Stimulated activated effector memory CD8-positive, alpha-beta T cell treated with anti-CD3 and anti-CD28 coated beads, Interleukin-12 subunit alpha, Interleukin-12 subunit beta, amount 100 ng/mL, for 72 hours (primary cell): ENCODE measurements around the gene TET2.

Experiments
- ATAC-seq: fragments of 150-1000 bp; cut with Tn5 transposase; 2 replicates; pipeline ENCODE4 v1.10.0; 2021
- DNase-seq, 2 donors: peaks; one replicate each; pipeline ENCODE4 v3.0.0; 2021 to 2022; ENCODE audit warnings: low spot score in 2 of 2
- H3K27ac Mint-ChIP-seq: one replicate; pipeline ENCODE4 v1.8.0; 2022; ENCODE audit warnings: mild to moderate bottlenecking, mixed read lengths
- H3K36me3 Mint-ChIP-seq: one replicate; pipeline ENCODE4 v1.8.0; 2022; ENCODE audit warnings: mild to moderate bottlenecking, mixed read lengths
- H3K4me1 Mint-ChIP-seq: one replicate; pipeline ENCODE4 v1.8.0; 2022; ENCODE audit warnings: mixed read lengths
- H3K4me3 Mint-ChIP-seq: one replicate; pipeline ENCODE4 v1.8.0; 2022; ENCODE audit warnings: mild to moderate bottlenecking, mixed read lengths
- H3K9me3 Mint-ChIP-seq: one replicate; pipeline ENCODE4 v1.8.0; 2022; ENCODE audit warnings: mixed read lengths

TET2 gene

GRCh38 chr4:105129286-105130040, 17.2 kb upstream of the TET2 start:
- DNase-seq: no peak
- no peak overlapping the region for H3K27ac Mint-ChIP-seq
- H3K4me3 Mint-ChIP-seq: no peak overlapping the region
- no peaks in the 10 kb centered on the region for H3K36me3 Mint-ChIP-seq
- ATAC-seq: no peak
- H3K9me3 Mint-ChIP-seq: no peaks in the 10 kb centered on the region
- H3K4me1 Mint-ChIP-seq: no peaks in the 10 kb centered on the region

- no peak for DNase-seq
- H3K27ac Mint-ChIP-seq: no peak overlapping the region
- no peaks in the 10 kb centered on the region for H3K36me3 Mint-ChIP-seq
Measured at GRCh38 chr4:105130945-105131344, 15.7 kb upstream of the TET2 start.

GRCh38 chr4:105133976-105134375, 12.7 kb upstream of the TET2 start:
- Mint-ChIP-seq H3K4me3 (no peak overlapping the region), H3K4me1 (peaks cover 11% of the 10 kb centered on the region), H3K27ac (no peak overlapping the region), H3K36me3 (no peaks in the 10 kb centered on the region), H3K9me3 (no peaks in the 10 kb centered on the region)
- DNase-seq: no peak
- no peak for ATAC-seq

More at GRCh38 chr4:105130945-105131344, 15.7 kb upstream of the TET2 start:
- no peak for ATAC-seq
- no peaks in the 10 kb centered on the region for H3K4me1 Mint-ChIP-seq
- no peaks in the 10 kb centered on the region for H3K9me3 Mint-ChIP-seq
- H3K4me3 Mint-ChIP-seq: no peak overlapping the region

GRCh38 chr4:105135785-105136184, 10.9 kb upstream of the TET2 start:
- no peak overlapping the region for H3K4me3 Mint-ChIP-seq
- peaks cover 11% of the 10 kb centered on the region for H3K4me1 Mint-ChIP-seq
- ATAC-seq (no peak), DNase-seq (no peak)
- no peak overlapping the region for H3K27ac Mint-ChIP-seq
- no peaks in the 10 kb centered on the region for H3K36me3 Mint-ChIP-seq
- no peaks in the 10 kb centered on the region for H3K9me3 Mint-ChIP-seq

- Mint-ChIP-seq H3K9me3 (no peaks in the 10 kb centered on the region), H3K36me3 (no peaks in the 10 kb centered on the region), H3K4me1 (peaks cover 11% of the 10 kb centered on the region), H3K27ac (no peak overlapping the region), H3K4me3 (no peak overlapping the region)
- peak; percentile 93 for ATAC-seq
- no peak for DNase-seq
Measured at GRCh38 chr4:105137121-105137875, 9.4 kb upstream of the TET2 start.

- ATAC-seq: no peak
- DNase-seq: no peak
- peaks cover 11% of the 10 kb centered on the region for H3K4me1 Mint-ChIP-seq
- H3K27ac Mint-ChIP-seq: no peak overlapping the region
- H3K36me3 Mint-ChIP-seq: no peaks in the 10 kb centered on the region
- no peak overlapping the region for H3K4me3 Mint-ChIP-seq
- H3K9me3 Mint-ChIP-seq: no peaks in the 10 kb centered on the region
Measured at GRCh38 chr4:105139646-105140045, 7.0 kb upstream of the TET2 start.

- ATAC-seq: peak; percentile 49
- Mint-ChIP-seq H3K4me1 (peaks cover 20% of the 10 kb centered on the region), H3K9me3 (no peaks in the 10 kb centered on the region), H3K4me3 (no peak overlapping the region), H3K36me3 (peaks cover 4% of the 10 kb centered on the region), H3K27ac (no peak overlapping the region)
- DNase-seq: no peak
Measured at GRCh38 chr4:105140684-105141490, 5.8 kb upstream of the TET2 start.

GRCh38 chr4:105145156-105145902, 1.3 kb upstream of the TET2 start:
- H3K9me3 Mint-ChIP-seq: no peaks in the 10 kb centered on the region
- DNase-seq: no peak
- H3K4me1 Mint-ChIP-seq: peaks cover 26% of the 10 kb centered on the region
- H3K36me3 Mint-ChIP-seq: peaks cover 23% of the 10 kb centered on the region
- ATAC-seq: no peak
- peak overlapping the region; percentile 100 for H3K4me3 Mint-ChIP-seq
- H3K27ac Mint-ChIP-seq: peak overlapping the region; percentile 100

DNA sequence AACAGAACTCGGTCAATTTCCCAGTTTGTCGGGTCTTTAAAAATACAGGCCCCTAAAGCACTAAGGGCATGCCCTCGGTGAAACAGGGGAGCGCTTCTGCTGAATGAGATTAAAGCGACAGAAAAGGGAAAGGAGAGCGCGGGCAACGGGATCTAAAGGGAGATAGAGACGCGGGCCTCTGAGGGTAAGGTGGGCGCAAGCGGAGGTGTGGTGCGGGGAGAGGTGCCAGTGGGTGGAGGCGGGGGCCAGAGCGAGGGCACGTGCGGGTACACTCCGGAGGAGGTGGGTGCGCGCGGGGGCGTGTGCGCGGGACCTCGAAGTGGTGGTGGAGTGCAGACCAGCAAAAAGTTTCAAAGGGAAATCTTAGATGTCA, 787 bp upstream of the TET2 start:
- Mint-ChIP-seq H3K27ac (peak overlapping the region; percentile 100), H3K9me3 (no peaks in the 10 kb centered on the region), H3K4me3 (peak overlapping the region; percentile 100), H3K36me3 (peaks cover 23% of the 10 kb centered on the region), H3K4me1 (peaks cover 32% of the 10 kb centered on the region)
- DNase-seq (peak; percentile 20 to 76), ATAC-seq (peak; percentile 20)

GRCh38 chr4:105147016-105147552, 408 bp downstream of the TET2 start:
- no peaks in the 10 kb centered on the region for H3K9me3 Mint-ChIP-seq
- peaks cover 35% of the 10 kb centered on the region for H3K4me1 Mint-ChIP-seq
- H3K36me3 Mint-ChIP-seq: peaks cover 23% of the 10 kb centered on the region
- H3K4me3 Mint-ChIP-seq: peak overlapping the region; percentile 100
- ATAC-seq (peak; percentile 4), DNase-seq (no peak)
- H3K27ac Mint-ChIP-seq: peak overlapping the region; percentile 100

DNA sequence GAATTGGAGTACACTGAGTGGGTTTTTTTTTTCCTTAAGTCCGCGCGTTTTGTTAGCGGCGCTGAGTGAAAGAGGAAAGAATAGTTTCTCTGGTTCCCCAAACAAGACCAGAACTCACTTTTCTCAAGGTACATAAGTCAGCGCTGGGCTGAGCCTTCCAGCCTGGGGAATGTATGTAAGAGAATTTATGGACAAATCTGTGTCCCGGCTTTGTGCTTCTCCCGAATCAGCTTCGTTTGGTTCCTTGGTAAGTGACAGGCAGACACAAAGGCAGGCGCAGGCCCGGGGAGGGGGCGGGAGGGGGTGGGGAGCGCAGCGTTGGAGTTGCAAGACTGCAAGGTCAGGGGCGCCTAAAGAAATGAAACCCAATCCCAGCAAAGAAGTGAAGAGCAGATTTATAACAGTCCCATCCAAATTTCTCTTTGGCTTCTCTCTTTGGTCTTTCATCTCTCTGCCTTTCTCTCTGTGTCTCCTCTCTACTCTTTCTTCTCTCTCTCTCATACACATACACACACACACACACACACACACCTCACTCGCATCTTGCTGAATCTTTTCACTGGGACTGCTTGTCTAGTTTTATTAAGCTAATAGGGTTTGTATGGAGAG, 981 bp downstream of the TET2 start:
- Mint-ChIP-seq H3K36me3 (peaks cover 23% of the 10 kb centered on the region), H3K4me1 (peaks cover 35% of the 10 kb centered on the region), H3K4me3 (peak overlapping the region; percentile 100), H3K9me3 (no peaks in the 10 kb centered on the region), H3K27ac (peak overlapping the region; percentile 100)
- DNase-seq (peak in 1 of 2 donors; percentile 57), ATAC-seq (no peak)

DNA sequence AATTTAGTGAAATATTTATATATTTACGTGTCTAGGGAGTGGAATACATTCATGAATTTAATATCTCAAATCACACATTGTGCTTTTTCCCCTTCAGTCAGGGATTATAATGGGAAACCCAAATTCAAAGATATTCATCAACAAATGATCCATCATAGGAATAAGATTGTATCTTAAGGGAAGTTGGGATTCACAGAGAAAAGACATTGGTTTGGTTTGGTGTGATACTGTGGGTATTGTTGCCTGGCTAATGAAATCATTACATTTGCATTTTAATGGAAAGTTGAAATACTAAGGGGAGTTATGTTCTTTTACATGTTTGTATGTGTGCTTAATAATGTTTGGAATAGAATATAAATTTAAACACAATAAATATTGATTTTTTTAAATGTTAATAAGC, 1.7 kb downstream of the TET2 start:
- Mint-ChIP-seq H3K4me3 (peak overlapping the region; percentile 100), H3K36me3 (peaks cover 23% of the 10 kb centered on the region), H3K9me3 (no peaks in the 10 kb centered on the region), H3K27ac (peak overlapping the region; percentile 100), H3K4me1 (peaks cover 39% of the 10 kb centered on the region)
- ATAC-seq (no peak), DNase-seq (no peak)

DNA sequence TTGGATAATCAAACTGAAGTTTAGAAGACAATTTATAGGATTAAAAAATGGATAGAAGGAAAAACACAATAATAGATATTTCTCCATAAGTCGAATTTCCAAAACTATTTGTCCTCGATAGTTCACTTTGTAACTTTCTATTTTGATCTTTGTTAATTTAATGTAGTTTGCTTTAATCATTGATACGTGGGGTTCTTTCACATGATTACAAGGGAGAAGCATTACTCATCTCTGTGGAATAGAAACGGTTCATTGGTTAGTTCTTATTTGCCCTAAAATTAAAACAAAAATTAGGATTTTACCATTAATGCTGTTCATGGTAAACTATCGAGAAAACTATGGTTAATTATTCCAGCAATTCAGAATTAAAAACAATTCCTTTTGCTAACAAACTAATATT, 2.1 kb downstream of the TET2 start:
- Mint-ChIP-seq H3K9me3 (no peaks in the 10 kb centered on the region), H3K4me3 (peak overlapping the region; percentile 100), H3K27ac (no peak overlapping the region), H3K36me3 (peaks cover 23% of the 10 kb centered on the region), H3K4me1 (peaks cover 43% of the 10 kb centered on the region)
- ATAC-seq (no peak), DNase-seq (no peak)

DNA sequence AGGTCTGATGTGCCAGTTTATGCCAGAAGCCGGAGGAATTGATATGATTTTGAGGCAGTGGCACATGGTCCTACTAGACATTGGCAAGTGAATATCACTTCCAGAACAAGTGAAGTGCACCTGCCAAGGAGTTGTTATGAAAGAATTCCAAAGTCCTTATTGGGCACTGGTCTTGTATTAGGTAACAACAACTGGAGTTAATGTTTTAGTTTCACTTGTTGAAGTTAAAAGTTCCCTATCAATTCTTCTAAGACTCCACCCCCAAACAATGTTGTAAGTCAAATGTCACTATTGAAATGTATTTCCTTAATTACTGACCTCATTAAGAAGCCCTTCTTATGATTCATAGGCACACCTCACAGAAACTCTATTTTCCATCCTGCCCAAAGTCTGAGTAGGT, 3.1 kb downstream of the TET2 start:
- H3K9me3 Mint-ChIP-seq: no peaks in the 10 kb centered on the region
- peak overlapping the region; percentile 100 for H3K4me3 Mint-ChIP-seq
- DNase-seq: no peak
- peaks cover 52% of the 10 kb centered on the region for H3K4me1 Mint-ChIP-seq
- ATAC-seq: no peak
- no peak overlapping the region for H3K27ac Mint-ChIP-seq
- peaks cover 23% of the 10 kb centered on the region for H3K36me3 Mint-ChIP-seq
